Activated T-cell treated with anti-CD3 and anti-CD28 coated beads for 4 hours (primary cell): ENCODE measurements around the gene COX7A2L.
"Not testable (repeated sequence)": the region's sequence is repeated elsewhere in the genome, so short reads cannot be mapped to it uniquely, and the experiment has no call there.

Source experiments
- DNase-seq: peaks from one replicate; pipeline ENCODE4 v3.0.0-alpha.2; 2020

The COX7A2L gene

GRCh38 chr2:42360890-42361727, at the start of gene COX7A2L:
Gene COX7A2L (minus strand): TSS chr2:42361217. CDS start chr2:42361161, 56 bp downstream.
- peak; percentile 96 for DNase-seq

GRCh38 chr2:42408009-42408408, 47.0 kb upstream of the COX7A2L start:
- no peak for DNase-seq

GRCh38 chr2:42407476-42407875, 46.5 kb upstream of the COX7A2L start:
- DNase-seq = no peak

GRCh38 chr2:42404676-42405075, 43.7 kb upstream of the COX7A2L start:
- no peak for DNase-seq

GRCh38 chr2:42401773-42402172, 40.8 kb upstream of the COX7A2L start:
- no peak for DNase-seq

GRCh38 chr2:42398052-42398451, 37.0 kb upstream of the COX7A2L start:
- DNase-seq = not testable (repeated sequence)

- not testable (repeated sequence) for DNase-seq
These were observed 32.3 kb upstream of the COX7A2L start for GRCh38 chr2:42393320-42393719.

GRCh38 chr2:42392191-42392590, 31.2 kb upstream of the COX7A2L start:
- DNase-seq = no peak

GRCh38 chr2:42390401-42390969, 29.5 kb upstream of the COX7A2L start:
- no peak for DNase-seq

- DNase-seq = no peak
These were observed 25.7 kb upstream of the COX7A2L start for GRCh38 chr2:42386682-42387081.

- DNase-seq = no peak
These were observed 24.2 kb upstream of the COX7A2L start for GRCh38 chr2:42385225-42385624.

GRCh38 chr2:42383855-42384530, 23.0 kb upstream of the COX7A2L start:
- DNase-seq = no peak

- no peak for DNase-seq
These were observed 21.1 kb upstream of the COX7A2L start for GRCh38 chr2:42382144-42382543.

- not testable (repeated sequence) for DNase-seq
These were observed 19.0 kb upstream of the COX7A2L start for GRCh38 chr2:42380026-42380425.

- DNase-seq = no peak
These were observed 17.4 kb upstream of the COX7A2L start for GRCh38 chr2:42378415-42378814.

GRCh38 chr2:42376758-42377157, 15.7 kb upstream of the COX7A2L start:
- no peak for DNase-seq

GRCh38 chr2:42372474-42373200, 11.6 kb upstream of the COX7A2L start:
- no peak for DNase-seq

- DNase-seq = no peak
These were observed 10.8 kb upstream of the COX7A2L start for GRCh38 chr2:42371611-42372473.

GRCh38 chr2:42369532-42370229, 8.7 kb upstream of the COX7A2L start:
- DNase-seq = no peak

GRCh38 chr2:42368817-42369531, 8.0 kb upstream of the COX7A2L start:
- no peak for DNase-seq

GRCh38 chr2:42367835-42368234, 6.8 kb upstream of the COX7A2L start:
- no peak for DNase-seq
